PC-3 (cell line): Measurements from ENCODE around the gene TP53RK. TPM values are rescaled to one million over a fixed set of nuclear protein-coding genes. Genes with fewer than 3 reads are reported as not detected.

Source experiments
- ATAC-seq: fragments of 200-7000 bp; cut with Tn5 transposase; 2 replicates; pipeline ENCODE4 v1.9.1; 2020; ENCODE audit warnings: mild to moderate bottlenecking, moderate library complexity
- Bru-seq: library from RNA; stranded (reverse); fragments of 400-500 nt; gene quantifications from one replicate; lab custom pipeline; 2021; lab: Mats Ljungman, UMichigan
- BruChase-seq, 2 experiments: library from RNA; stranded (reverse); fragments of 400-500 nt; gene quantifications; one replicate each; lab custom pipeline; 2021; lab: Mats Ljungman, UMichigan
- BruUV-seq: library from RNA; stranded (reverse); fragments of 400-500 nt; replicated peaks from 2 replicates; lab custom pipeline; 2021; lab: Mats Ljungman, UMichigan
- CTCF ChIA-PET: fragments of 300-600 bp; sonication (Branson Sonifier 250); formaldehyde crosslinking; loops from one replicate; lab custom pipeline; 2022; ENCODE audit warnings: antibody characterized with exemption; lab: Charles Lee
- POLR2A ChIA-PET: fragments of 300-600 bp; sonication (Branson Sonifier 250); formaldehyde crosslinking; loops from one replicate; lab custom pipeline; 2022; ENCODE audit warnings: antibody characterized with exemption; ENCODE audit not compliant: unreplicated experiment; lab: Charles Lee
- DNase-seq: peaks from one replicate; pipeline ENCODE4 v3.0.0-alpha.2; 2015
- H2AFZ ChIP-seq: fragments of 300-600 bp; sonication (generic); 2 replicates; pipeline ENCODE4 v1.6.0; 2016; ENCODE audit warnings: antibody characterized with exemption, low read length
- H3F3A ChIP-seq: fragments of 300-600 bp; sonication (generic); one replicate; pipeline ENCODE4 v1.6.0; 2017; ENCODE audit warnings: antibody characterized with exemption, low read length, control low read depth, mild to moderate bottlenecking; ENCODE audit not compliant: unreplicated experiment
- H3K27ac ChIP-seq: fragments of 300-600 bp; sonication (generic); 2 replicates; pipeline ENCODE4 v1.5.1; 2016; ENCODE audit warnings: mild to moderate bottlenecking, low read length
- H3K27me3 ChIP-seq: fragments of 300-600 bp; sonication (generic); 2 replicates; pipeline ENCODE4 v1.6.1; 2016; ENCODE audit warnings: low read length, mixed read lengths
- H3K36me3 ChIP-seq: fragments of 300-600 bp; sonication (generic); 2 replicates; pipeline ENCODE4 v1.6.1; 2016; ENCODE audit warnings: low read depth, mixed run types, low read length, mixed read lengths
- H3K4me1 ChIP-seq: fragments of 300-600 bp; sonication (generic); 2 replicates; pipeline ENCODE4 v1.5.1; 2016; ENCODE audit warnings: low read length; ENCODE audit not compliant: insufficient read depth
- H3K4me2 ChIP-seq: fragments of 300-600 bp; sonication (generic); 2 replicates; pipeline ENCODE4 v1.6.0; 2016; ENCODE audit warnings: low read length
- H3K4me3 ChIP-seq: fragments of 300-600 bp; sonication (generic); 2 replicates; pipeline ENCODE4 v1.5.1; 2016; ENCODE audit warnings: mild to moderate bottlenecking, low read length, mixed read lengths
- H3K79me2 ChIP-seq: fragments of 300-600 bp; sonication (generic); 2 replicates; pipeline ENCODE4 v1.6.1; 2017; ENCODE audit warnings: low read length, mixed read lengths
- H3K9ac ChIP-seq: fragments of 300-600 bp; sonication (generic); 2 replicates; pipeline ENCODE4 v1.6.0; 2016; ENCODE audit warnings: mild to moderate bottlenecking, low read length
- H3K9me2 ChIP-seq: fragments of 300-600 bp; sonication (generic); replicated peaks from 2 replicates; pipeline ENCODE4 v1.6.1; 2016; ENCODE audit warnings: mixed run types, low read length, mixed read lengths
- H3K9me3 ChIP-seq: fragments of 300-600 bp; sonication (generic); 2 replicates; pipeline ENCODE4 v1.6.1; 2016; ENCODE audit warnings: low read length, mixed read lengths
- H4K20me1 ChIP-seq: fragments of 300-600 bp; sonication (generic); 2 replicates; pipeline ENCODE4 v1.6.1; 2016; ENCODE audit warnings: low read length, mixed read lengths
- CTCF ChIP-seq: fragments of 300-600 bp; sonication (generic); conservative IDR thresholded peaks from 2 replicates; pipeline ENCODE4 v1.5.1; 2017; ENCODE audit warnings: antibody characterized with exemption, low read depth, mild to moderate bottlenecking, low read length
- EZH2 ChIP-seq: fragments of 300-600 bp; sonication (generic); IDR thresholded peaks from one replicate; pipeline ENCODE4 v1.6.1; 2017; ENCODE audit warnings: antibody characterized with exemption, mild to moderate bottlenecking, low read length; ENCODE audit not compliant: unreplicated experiment
- EZH2phosphoT487 ChIP-seq: fragments of 300-600 bp; sonication (generic); IDR thresholded peaks from 2 replicates; pipeline ENCODE4 v1.6.1; 2018; ENCODE audit warnings: mild to moderate bottlenecking, antibody characterized with exemption, low read length, borderline replicate concordance
- intact Hi-C: fragments of 100-400 bp; cut with micrococcal nuclease; formaldehyde crosslinking; loops from 2 replicates; pipeline ENCODE4 v1.9.0; 2023
- long read RNA-seq: library from polyadenylated mRNA; unstranded; transcript quantifications from one replicate; pipeline ENCODE4 v2.0.0, GENCODE V29; 2021; ENCODE audit not compliant: unreplicated experiment
- total RNA-seq: library from RNA; depleted of rRNA; stranded (reverse); fragments of >200 nt; gene quantifications from 2 replicates; pipeline ENCODE4 v1.2.3, GENCODE V29; 2014; rRNA removed

Gene TP53RK
- total RNA-seq (41.4 and 48.1 TPM in 2 replicates), Bru-seq, nascent RNA (percentile 92 among the genes with signal in this experiment), BruChase-seq, experiment 1, labeled RNA remaining after a 6-hour chase (percentile 92 among the genes with signal in this experiment), BruChase-seq, experiment 2, labeled RNA remaining after a 2-hour chase (percentile 97 among the genes with signal in this experiment)
- long read RNA-seq, transcript TP53RK-202 (2 exons, 3,515 nt) = major isoform, 47 of 50 reads
- long read RNA-seq, partial matches to known transcripts = 0 of 50 reads
- long read RNA-seq, other reads (novel, unspliced or antisense) = 2 of 50 reads

- ChIA-PET POLR2A (interaction anchor here (0.5 to 0.7 kb wide), 5 partner anchors 110 to 1236 kb away, joined by 3 to 8 read pairs (median 5); no protein-coding TSS in a partner anchor), CTCF (interaction anchor here (0.6 to 0.7 kb wide), 2 partner anchors 8 to 932 kb away, joined by 3 to 5 read pairs; no protein-coding TSS in a partner anchor)
- DNase-seq (peak; percentile 100), ATAC-seq (peak; percentile 96)
- Histone ChIP-seq H3K79me2 (peaks cover 46% of the 10 kb centered on the region), H3K36me3 (peaks cover 18% of the 10 kb centered on the region), H3K9me2 (no peaks in the 10 kb centered on the region), H3K9ac (peak within 1 kb of the TSS; percentile 94), H3K4me1 (peaks cover 18% of the 10 kb centered on the region), H2AFZ (peak within 1 kb of the TSS; percentile 96), H3K9me3 (no peaks in the 10 kb centered on the region), H3F3A (no peaks in the 10 kb centered on the region), H3K27me3 (no peaks in the 10 kb centered on the region), H3K27ac (peak within 1 kb of the TSS; percentile 77), H4K20me1 (peaks cover 21% of the 10 kb centered on the region), H3K4me3 (peak within 1 kb of the TSS; percentile 89), H3K4me2 (peak within 1 kb of the TSS; percentile 95)
- intact Hi-C loops = no loop called here
- TF ChIP-seq EZH2phosphoT487 (no peak), EZH2 (no peak), CTCF (no peak; the same call in 1 of the 2 replicates)
- BruUV-seq = no TSS peak
These were observed at the start of gene TP53RK for GRCh38 chr20:46689082-46689753. TSS of gene TP53RK (minus strand) at chr20:46689444. CDS start at chr20:46689414, 30 bp downstream.

- Histone ChIP-seq H3K4me2 (no peak overlapping the region), H3K79me2 (no peaks in the 10 kb centered on the region), H3K4me3 (no peak overlapping the region), H2AFZ (no peak overlapping the region), H4K20me1 (no peaks in the 10 kb centered on the region), H3K27me3 (no peaks in the 10 kb centered on the region), H3K9me3 (no peaks in the 10 kb centered on the region), H3K9me2 (no peaks in the 10 kb centered on the region), H3F3A (no peaks in the 10 kb centered on the region), H3K4me1 (peaks cover 23% of the 10 kb centered on the region), H3K27ac (no peak overlapping the region), H3K36me3 (no peaks in the 10 kb centered on the region), H3K9ac (no peak overlapping the region)
- ChIA-PET CTCF (interaction anchor here (0.5 kb wide), 1 partner anchor 133 kb away, joined by 5 read pairs; no protein-coding TSS in a partner anchor), POLR2A (no interaction called here)
- BruUV-seq = no TSS peak
- intact Hi-C loops = no loop called here
- ATAC-seq (no peak), DNase-seq (no peak)
- TF ChIP-seq EZH2phosphoT487 (no peak), EZH2 (no peak), CTCF (no peak)
These were observed 46.2 kb upstream of the TP53RK start for GRCh38 chr20:46735436-46735835.
